ENCODE measurements around the gene DOHH. TPM values are rescaled to one million over a fixed set of nuclear protein-coding genes. Genes with fewer than 3 reads are reported as not detected.

Gene DOHH
- total RNA-seq, 1 donor: 8.3 TPM

DNA sequence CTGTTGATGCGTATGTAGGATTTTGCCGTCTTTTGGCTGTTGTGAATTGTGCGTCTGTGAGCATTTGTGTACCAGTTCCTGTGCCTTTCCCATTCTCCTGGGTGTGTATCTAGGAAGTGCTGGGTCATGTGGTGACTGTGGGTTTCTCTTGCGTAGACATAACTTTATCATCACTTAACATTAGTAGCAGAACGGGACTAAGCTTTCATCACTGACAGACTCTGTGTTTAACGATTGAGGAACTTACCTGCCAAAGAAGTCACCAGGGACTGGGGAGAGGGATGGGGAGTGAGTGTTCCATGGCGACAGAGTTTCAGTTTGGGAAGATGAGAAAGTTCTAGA lies 20.6 kb upstream of the DOHH start:
- peaks cover 66% of the 10 kb centered on the region for H4K20me1 ChIP-seq (ENCODE audit: insufficient read depth, low read length)
- H3K36me3 ChIP-seq (ENCODE audit: insufficient read depth, low read length): peaks cover 24% of the 10 kb centered on the region
- H3K79me2 ChIP-seq (ENCODE audit: insufficient read depth, low read length): peaks cover 88% of the 10 kb centered on the region
- no peak for DNase-seq (ENCODE audit: insufficient read length, low spot score, missing footprints)
- no peaks in the 10 kb centered on the region for H3K4me1 ChIP-seq (ENCODE audit: insufficient read depth, low read length)
- H2AFZ ChIP-seq (ENCODE audit: low read length): no peak overlapping the region
- H3K27me3 ChIP-seq (ENCODE audit: insufficient read depth, low read length): no peaks in the 10 kb centered on the region
- no peak overlapping the region for H3K4me3 ChIP-seq (ENCODE audit: insufficient read depth, low read length)
- H3K4me2 ChIP-seq (ENCODE audit: insufficient read depth, low read length): no peak overlapping the region
- H3K27ac ChIP-seq (ENCODE audit: low read depth, low read length): no peak overlapping the region
- TF ChIP-seq, protein P1, sequence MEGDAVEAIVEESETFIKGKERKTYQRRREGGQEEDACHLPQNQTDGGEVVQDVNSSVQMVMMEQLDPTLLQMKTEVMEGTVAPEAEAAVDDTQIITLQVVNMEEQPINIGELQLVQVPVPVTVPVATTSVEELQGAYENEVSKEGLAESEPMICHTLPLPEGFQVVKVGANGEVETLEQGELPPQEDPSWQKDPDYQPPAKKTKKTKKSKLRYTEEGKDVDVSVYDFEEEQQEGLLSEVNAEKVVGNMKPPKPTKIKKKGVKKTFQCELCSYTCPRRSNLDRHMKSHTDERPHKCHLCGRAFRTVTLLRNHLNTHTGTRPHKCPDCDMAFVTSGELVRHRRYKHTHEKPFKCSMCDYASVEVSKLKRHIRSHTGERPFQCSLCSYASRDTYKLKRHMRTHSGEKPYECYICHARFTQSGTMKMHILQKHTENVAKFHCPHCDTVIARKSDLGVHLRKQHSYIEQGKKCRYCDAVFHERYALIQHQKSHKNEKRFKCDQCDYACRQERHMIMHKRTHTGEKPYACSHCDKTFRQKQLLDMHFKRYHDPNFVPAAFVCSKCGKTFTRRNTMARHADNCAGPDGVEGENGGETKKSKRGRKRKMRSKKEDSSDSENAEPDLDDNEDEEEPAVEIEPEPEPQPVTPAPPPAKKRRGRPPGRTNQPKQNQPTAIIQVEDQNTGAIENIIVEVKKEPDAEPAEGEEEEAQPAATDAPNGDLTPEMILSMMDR (IDR thresholded peaks at IDR 0.05; ENCODE audit: extremely low read depth, low read depth, low read length): no peak
- H3K9me3 ChIP-seq (ENCODE audit: low read depth, low read length): no peaks in the 10 kb centered on the region

DNA sequence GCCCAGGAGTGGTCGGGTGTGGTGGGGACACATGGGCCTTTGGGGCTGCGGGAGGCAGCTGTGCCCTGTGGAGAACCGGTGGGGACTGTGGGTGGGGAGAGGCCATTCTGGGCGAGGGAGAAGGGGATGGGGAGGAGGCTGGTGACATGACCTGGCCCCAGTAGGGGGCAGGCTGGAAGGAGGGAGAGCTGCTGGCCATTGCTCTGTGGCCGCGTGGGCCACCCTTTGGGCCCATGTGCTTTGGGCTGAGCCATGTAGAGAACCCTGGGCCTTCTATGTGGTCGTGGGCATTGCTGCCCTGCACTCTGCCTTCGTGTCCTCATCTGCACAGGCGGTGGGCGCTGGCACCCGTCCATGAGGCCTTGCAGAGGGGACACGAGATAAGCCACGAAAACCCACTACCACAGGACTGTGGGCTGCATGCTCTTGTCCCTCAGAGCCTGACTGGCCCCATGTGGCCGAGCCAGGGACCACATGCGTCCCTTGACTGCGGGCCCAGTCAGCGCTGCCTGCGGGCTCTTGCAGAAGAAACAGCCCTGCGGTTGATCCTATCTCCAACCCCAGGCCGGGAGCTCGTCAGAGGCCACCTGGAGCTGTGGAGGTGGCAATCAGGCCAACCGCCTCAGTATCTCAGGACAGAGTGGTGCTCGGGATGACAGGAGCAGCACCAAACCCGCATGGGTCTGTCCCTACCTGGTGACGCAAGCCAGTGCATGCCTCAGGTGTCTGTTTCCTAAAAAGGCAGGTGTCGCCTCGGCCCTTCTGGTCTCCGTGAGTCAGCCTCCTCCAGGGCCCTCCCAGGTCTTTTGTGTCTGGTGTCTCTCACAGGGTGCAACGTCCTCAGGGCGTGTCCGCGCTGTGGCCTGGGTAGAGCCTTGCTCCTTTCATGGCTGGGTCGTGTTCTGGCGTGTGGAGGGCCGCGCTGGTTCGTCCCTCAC lies 20.0 kb upstream of the DOHH start:
- H4K20me1 ChIP-seq (ENCODE audit: insufficient read depth, low read length): peaks cover 69% of the 10 kb centered on the region
- H3K36me3 ChIP-seq (ENCODE audit: insufficient read depth, low read length): peaks cover 24% of the 10 kb centered on the region
- no peak overlapping the region for H3K4me2 ChIP-seq (ENCODE audit: insufficient read depth, low read length)

DNA sequence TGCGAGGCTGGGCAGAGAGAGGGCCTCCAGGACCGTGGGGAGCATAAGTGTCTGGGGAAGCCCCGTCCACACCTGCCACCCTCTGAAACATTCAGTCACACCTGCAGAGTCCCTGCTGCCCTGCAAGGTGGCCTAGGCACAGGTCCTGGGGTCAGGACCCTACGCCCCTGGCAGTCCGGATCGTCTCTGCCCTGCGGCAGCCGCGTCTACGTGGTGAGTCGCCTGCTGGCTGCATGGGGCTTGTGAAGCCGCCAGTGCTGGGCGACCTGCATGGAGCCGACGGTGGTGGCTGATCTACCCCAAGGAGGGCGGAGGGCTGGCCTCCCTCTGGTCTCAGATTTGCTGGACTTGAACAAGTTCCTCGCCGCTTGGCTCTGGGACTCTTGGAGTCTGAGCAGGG lies 18.7 kb upstream of the DOHH start:
- TF ChIP-seq, protein P1 (IDR thresholded peaks at IDR 0.05; ENCODE audit: extremely low read depth, low read depth, low read length): no peak
- Histone ChIP-seq H4K20me1 (ENCODE audit: insufficient read depth, low read length) (peaks cover 78% of the 10 kb centered on the region), H2AFZ (ENCODE audit: low read length) (no peak overlapping the region), H3K4me3 (ENCODE audit: insufficient read depth, low read length) (no peak overlapping the region), H3K4me1 (ENCODE audit: insufficient read depth, low read length) (peaks cover 10% of the 10 kb centered on the region), H3K79me2 (ENCODE audit: insufficient read depth, low read length) (peaks cover 99% of the 10 kb centered on the region), H3K27ac (ENCODE audit: low read depth, low read length) (no peak overlapping the region), H3K36me3 (ENCODE audit: insufficient read depth, low read length) (peaks cover 19% of the 10 kb centered on the region), H3K27me3 (ENCODE audit: insufficient read depth, low read length) (no peaks in the 10 kb centered on the region), H3K4me2 (ENCODE audit: insufficient read depth, low read length) (no peak overlapping the region), H3K9me3 (ENCODE audit: low read depth, low read length) (no peaks in the 10 kb centered on the region)
- DNase-seq (ENCODE audit: insufficient read length, low spot score, missing footprints): no peak

More for the DNA sequence above, 20.0 kb upstream of the DOHH start:
- Histone ChIP-seq H3K27me3 (ENCODE audit: insufficient read depth, low read length) (no peaks in the 10 kb centered on the region), H3K4me3 (ENCODE audit: insufficient read depth, low read length) (no peak overlapping the region), H3K4me1 (ENCODE audit: insufficient read depth, low read length) (no peaks in the 10 kb centered on the region), H3K79me2 (ENCODE audit: insufficient read depth, low read length) (peaks cover 92% of the 10 kb centered on the region), H2AFZ (ENCODE audit: low read length) (no peak overlapping the region), H3K9me3 (ENCODE audit: low read depth, low read length) (no peaks in the 10 kb centered on the region), H3K27ac (ENCODE audit: low read depth, low read length) (no peak overlapping the region)
- no peak for DNase-seq (ENCODE audit: insufficient read length, low spot score, missing footprints)
- TF ChIP-seq, protein P1 (IDR thresholded peaks at IDR 0.05; ENCODE audit: extremely low read depth, low read depth, low read length): no peak

DNA sequence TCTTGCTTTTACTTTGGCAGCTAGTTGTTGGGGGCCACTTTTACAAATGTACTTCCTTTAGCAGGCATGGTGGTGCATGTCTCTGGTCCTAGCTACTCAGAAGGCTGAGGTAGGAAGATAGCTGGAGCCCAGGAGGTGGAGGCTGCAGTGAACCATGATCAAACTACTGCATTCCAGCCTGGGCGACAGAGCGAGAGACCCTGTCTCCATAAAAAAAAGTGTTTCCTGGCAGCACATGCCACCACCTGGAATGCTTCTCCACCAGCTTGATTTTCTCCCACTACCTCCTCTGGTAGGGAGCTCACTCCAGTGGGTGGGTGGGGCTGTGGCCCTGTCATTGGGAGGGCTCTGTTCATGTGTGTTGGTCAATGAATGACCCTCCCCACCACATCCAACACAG lies 18.2 kb upstream of the DOHH start:
- TF ChIP-seq, protein P1 (IDR thresholded peaks at IDR 0.05; ENCODE audit: extremely low read depth, low read depth, low read length): no peak
- H3K79me2 ChIP-seq (ENCODE audit: insufficient read depth, low read length): peaks cover 99% of the 10 kb centered on the region
- peaks cover 79% of the 10 kb centered on the region for H4K20me1 ChIP-seq (ENCODE audit: insufficient read depth, low read length)
- no peak overlapping the region for H3K4me2 ChIP-seq (ENCODE audit: insufficient read depth, low read length)
- no peaks in the 10 kb centered on the region for H3K27me3 ChIP-seq (ENCODE audit: insufficient read depth, low read length)
- H3K36me3 ChIP-seq (ENCODE audit: insufficient read depth, low read length): peaks cover 15% of the 10 kb centered on the region
- H2AFZ ChIP-seq (ENCODE audit: low read length): no peak overlapping the region
- H3K4me1 ChIP-seq (ENCODE audit: insufficient read depth, low read length): peaks cover 14% of the 10 kb centered on the region
- no peak for DNase-seq (ENCODE audit: insufficient read length, low spot score, missing footprints)
- H3K4me3 ChIP-seq (ENCODE audit: insufficient read depth, low read length): no peak overlapping the region
- no peaks in the 10 kb centered on the region for H3K9me3 ChIP-seq (ENCODE audit: low read depth, low read length)
- H3K27ac ChIP-seq (ENCODE audit: low read depth, low read length): no peak overlapping the region
